ENCODE measurements around the gene TEX10.
"Not testable (repeated sequence)": the region's sequence is repeated elsewhere in the genome, so short reads cannot be mapped to it uniquely, and the experiment has no call there.

Gene TEX10

DNA sequence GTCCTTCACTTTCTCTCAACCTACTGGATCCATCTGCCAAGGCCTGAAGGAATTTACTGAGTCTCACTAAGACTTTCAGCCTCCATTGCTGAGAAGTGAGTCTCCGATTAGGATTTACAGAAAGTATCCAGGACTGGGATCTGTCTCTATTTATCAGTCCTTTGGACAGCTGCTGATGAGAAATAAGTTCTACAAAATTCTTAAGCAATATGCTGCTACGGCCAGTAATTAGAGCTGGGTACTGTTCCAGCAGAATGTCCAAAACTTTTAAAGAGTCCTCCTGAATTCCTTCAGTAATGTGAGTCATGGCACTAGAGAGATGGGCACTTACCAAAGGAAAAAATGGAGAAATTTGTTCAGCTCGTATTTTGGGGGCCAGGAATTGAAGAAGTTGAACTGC is 5.9 kb downstream of the TEX10 start:
- no peak overlapping the region for H3K27ac ChIP-seq

DNA sequence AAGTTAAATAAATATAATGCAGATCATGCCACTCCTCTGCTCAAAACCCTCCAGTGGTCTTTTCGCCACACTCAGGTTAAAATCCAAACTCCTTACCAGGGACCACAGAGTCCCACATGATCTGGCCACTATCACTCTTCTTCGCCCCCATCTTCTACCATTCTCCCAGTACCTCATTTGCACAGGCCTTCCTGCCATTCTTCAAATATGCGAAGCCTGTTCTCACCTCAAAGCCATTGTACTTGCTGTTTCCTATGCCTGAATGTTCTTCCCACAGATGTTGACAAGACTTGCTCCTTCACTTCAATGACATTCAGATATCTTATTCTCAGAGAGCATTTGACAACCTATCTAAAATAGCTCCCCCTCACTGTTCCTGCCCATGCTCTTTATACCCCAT is 10.9 kb downstream of the TEX10 start:
- no peak overlapping the region for H3K27ac ChIP-seq
- TF ChIP-seq, protein P1, sequence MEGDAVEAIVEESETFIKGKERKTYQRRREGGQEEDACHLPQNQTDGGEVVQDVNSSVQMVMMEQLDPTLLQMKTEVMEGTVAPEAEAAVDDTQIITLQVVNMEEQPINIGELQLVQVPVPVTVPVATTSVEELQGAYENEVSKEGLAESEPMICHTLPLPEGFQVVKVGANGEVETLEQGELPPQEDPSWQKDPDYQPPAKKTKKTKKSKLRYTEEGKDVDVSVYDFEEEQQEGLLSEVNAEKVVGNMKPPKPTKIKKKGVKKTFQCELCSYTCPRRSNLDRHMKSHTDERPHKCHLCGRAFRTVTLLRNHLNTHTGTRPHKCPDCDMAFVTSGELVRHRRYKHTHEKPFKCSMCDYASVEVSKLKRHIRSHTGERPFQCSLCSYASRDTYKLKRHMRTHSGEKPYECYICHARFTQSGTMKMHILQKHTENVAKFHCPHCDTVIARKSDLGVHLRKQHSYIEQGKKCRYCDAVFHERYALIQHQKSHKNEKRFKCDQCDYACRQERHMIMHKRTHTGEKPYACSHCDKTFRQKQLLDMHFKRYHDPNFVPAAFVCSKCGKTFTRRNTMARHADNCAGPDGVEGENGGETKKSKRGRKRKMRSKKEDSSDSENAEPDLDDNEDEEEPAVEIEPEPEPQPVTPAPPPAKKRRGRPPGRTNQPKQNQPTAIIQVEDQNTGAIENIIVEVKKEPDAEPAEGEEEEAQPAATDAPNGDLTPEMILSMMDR (IDR thresholded peaks at IDR 0.05): no peak
- no peak for TF ChIP-seq ZFX (IDR thresholded peaks at IDR 0.05; ENCODE audit: borderline replicate concordance)

More for the DNA sequence above, 5.9 kb downstream of the TEX10 start:
- no peak for TF ChIP-seq ZFX (IDR thresholded peaks at IDR 0.05; ENCODE audit: borderline replicate concordance)
- TF ChIP-seq, protein P1 (IDR thresholded peaks at IDR 0.05): no peak

DNA sequence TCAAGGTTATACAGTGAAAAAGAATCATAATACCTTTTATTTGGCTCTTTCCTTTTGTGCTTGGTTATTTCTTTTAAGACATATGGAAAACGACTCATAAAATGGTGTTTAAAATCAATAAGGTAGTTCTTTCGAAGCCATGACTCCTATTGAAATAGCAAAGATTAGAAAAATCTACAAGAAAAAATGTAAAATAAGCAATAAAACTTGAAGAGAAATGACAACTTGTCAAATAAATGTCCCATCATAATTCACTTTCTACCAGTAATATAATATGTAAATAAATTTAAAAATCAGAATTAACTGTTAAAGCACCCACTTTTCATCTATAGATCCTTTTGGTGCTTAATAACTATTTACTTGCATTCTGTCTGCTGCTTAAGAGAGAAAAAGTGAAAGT is 12.5 kb downstream of the TEX10 start:
- no peak for TF ChIP-seq ZFX (IDR thresholded peaks at IDR 0.05; ENCODE audit: borderline replicate concordance)
- TF ChIP-seq, protein P1 (IDR thresholded peaks at IDR 0.05): no peak
- H3K27ac ChIP-seq: no peak overlapping the region

DNA sequence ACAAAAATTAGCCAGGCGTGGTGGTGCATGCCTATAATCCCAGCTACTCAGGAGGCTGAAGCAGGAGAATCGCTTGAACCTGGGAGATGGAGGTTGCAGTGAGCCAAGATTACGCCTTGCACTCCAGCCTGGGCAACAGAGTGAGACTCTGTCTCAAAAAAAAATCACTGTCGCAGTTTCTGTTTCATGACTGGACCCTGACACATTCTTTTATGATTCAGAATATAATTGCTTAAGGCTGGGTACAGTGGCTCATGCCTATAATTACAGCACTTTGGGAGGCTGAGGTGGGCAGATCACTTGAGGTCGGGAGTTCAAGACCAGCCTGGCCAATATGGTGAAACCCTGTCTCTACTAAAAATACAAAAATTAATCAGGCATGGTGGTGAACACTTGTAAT is 14.0 kb downstream of the TEX10 start:
- not testable (repeated sequence) for H3K27ac ChIP-seq

DNA sequence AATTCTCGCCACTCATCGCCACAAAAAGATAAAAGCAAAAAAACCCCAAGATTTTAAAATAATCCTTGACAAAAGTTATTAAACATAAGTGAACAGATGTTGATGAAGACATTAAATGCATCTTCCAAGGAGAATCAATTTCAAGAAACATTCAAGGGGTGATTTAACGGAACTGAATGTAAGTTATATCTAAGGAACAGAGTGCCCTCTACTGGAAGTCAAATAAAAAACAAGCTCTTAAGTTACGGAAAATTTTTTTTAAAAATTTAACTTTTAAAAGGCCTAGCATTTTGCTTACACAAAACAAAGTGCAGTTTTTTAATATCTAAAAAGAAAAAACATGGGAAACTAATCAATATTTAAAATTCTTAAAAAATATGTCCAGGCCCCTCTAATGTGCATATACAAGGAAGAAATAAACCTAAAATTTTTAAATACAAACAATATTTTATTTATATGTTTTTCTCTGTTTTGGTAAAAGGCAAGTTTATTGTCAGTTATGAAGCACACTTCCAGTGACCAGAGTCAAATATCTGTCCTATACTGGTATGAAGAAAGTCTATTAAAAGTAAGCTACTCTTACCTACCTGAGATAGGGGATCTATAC is 28.0 kb downstream of the TEX10 start:
- H3K27ac ChIP-seq: no peak overlapping the region
- TF ChIP-seq, protein P1 (IDR thresholded peaks at IDR 0.05): peak; percentile 78
- TF ChIP-seq ZFX (IDR thresholded peaks at IDR 0.05; ENCODE audit: borderline replicate concordance): no peak

DNA sequence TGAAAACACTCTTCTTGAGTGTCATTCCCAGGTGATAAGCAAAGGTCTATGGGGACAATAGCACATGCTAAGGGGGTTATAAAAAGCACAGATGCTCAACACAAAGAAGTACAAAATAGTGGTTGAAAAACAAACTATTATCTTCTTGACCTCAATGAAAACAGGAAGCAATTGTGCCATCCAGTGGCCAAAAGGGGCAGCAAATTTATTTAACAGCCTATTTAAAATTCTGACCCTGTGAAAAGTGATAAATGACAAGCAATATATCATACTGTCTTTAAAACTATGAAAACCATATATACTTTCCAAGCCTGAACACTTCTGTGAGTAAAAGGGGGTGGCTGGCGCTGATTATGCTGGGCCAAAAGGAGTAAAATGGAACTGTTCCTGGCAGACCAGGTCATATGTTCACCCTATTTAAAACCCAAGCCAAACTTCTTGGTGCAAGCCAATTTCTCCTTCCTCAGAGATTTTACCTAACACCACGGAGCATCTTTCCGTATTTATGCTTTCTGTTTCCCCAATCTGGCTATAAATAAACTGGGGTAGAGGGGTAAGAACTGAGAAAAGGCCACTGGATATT is 29.7 kb downstream of the TEX10 start:
- TF ChIP-seq ZFX (IDR thresholded peaks at IDR 0.05; ENCODE audit: borderline replicate concordance): no peak
- TF ChIP-seq, protein P1 (IDR thresholded peaks at IDR 0.05): peak; percentile 83
- H3K27ac ChIP-seq: no peak overlapping the region

DNA sequence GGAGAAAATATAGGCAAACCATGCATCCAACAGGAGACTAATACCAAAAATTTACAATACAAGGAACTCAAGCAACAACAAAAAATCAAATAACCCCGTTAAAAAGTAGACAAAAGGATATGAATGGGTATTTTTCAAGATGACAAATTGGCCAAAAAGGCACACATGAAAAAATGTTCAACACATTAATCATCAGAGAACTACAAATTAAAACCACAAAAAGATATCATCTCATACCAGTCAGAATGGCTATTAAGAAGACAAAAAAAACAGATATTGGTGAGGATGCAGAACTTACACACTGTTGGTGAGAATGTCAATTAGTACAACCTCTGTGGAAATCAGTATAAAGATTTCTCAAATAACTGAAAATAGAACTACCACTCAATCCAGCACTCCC is 35.0 kb downstream of the TEX10 start:
- TF ChIP-seq ZFX (IDR thresholded peaks at IDR 0.05; ENCODE audit: borderline replicate concordance): no peak
- TF ChIP-seq, protein P1 (IDR thresholded peaks at IDR 0.05): no peak
- H3K27ac ChIP-seq: no peak overlapping the region

DNA sequence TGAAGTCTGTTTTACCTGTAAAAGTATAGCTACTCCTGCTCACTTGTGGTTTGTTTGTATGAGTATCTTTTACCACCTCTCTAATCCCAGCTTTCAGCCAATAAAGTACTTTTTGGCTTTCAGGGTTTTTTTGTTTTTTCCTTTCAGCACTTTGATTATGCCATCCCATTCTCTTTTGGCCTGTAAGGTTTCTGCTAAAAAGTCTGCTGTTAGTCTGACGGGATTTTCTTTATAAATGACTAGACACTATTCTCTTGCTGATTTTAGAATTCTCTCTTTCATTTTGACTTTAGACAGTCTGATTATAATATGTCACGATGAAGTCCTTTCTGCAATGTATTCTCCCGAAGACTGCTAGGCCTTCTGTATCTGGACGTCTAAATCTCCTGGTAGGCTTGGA is 37.2 kb downstream of the TEX10 start:
- TF ChIP-seq, protein P1 (IDR thresholded peaks at IDR 0.05): no peak
- TF ChIP-seq ZFX (IDR thresholded peaks at IDR 0.05; ENCODE audit: borderline replicate concordance): no peak

More for the DNA sequence above, 37.2 kb downstream of the TEX10 start:
- H3K27ac ChIP-seq: no peak overlapping the region

Data from 22Rv1 (cell line).